GM21576 (cell line): Measurements from ENCODE around the gene SLCO1B3.
"Not testable (repeated sequence)": the region's sequence is repeated elsewhere in the genome, so short reads cannot be mapped to it uniquely, and the experiment has no call there.

Experiments
- ATAC-seq: cut with Tn5 transposase; IDR thresholded peaks from one replicate; pipeline ENCODE4 v1.9.1; 2021; ENCODE audit warnings: mild to moderate bottlenecking, moderate library complexity; ENCODE audit not compliant: unreplicated experiment

The SLCO1B3 gene

GRCh38 chr12:20810487-20810886 is at the start of gene SLCO1B3:
Gene SLCO1B3 (plus strand): TSS chr12:20810705. CDS start chr12:20815739, 5,034 bp downstream.
- ATAC-seq: no peak

GRCh38 chr12:20777420-20777819 is 33.1 kb upstream of the SLCO1B3 start:
- no peak for ATAC-seq

- no peak for ATAC-seq
Observed at GRCh38 chr12:20778969-20779368, 31.5 kb upstream of the SLCO1B3 start.

GRCh38 chr12:20779971-20780370 is 30.5 kb upstream of the SLCO1B3 start:
- ATAC-seq: not testable (repeated sequence)

GRCh38 chr12:20783796-20784357 is 26.6 kb upstream of the SLCO1B3 start:
- not testable (repeated sequence) for ATAC-seq

GRCh38 chr12:20792971-20793370 is 17.5 kb upstream of the SLCO1B3 start:
- ATAC-seq: no peak

GRCh38 chr12:20798554-20798953 is 12.0 kb upstream of the SLCO1B3 start:
- no peak for ATAC-seq

- no peak for ATAC-seq
Observed at GRCh38 chr12:20800160-20800559, 10.3 kb upstream of the SLCO1B3 start.

- no peak for ATAC-seq
Observed at GRCh38 chr12:20801035-20801434, 9.5 kb upstream of the SLCO1B3 start.

- no peak for ATAC-seq
Observed at GRCh38 chr12:20805921-20806320, 4.6 kb upstream of the SLCO1B3 start.

GRCh38 chr12:20807192-20808080 is 3.1 kb upstream of the SLCO1B3 start:
- no peak for ATAC-seq

GRCh38 chr12:20808521-20808920 is 2.0 kb upstream of the SLCO1B3 start:
- no peak for ATAC-seq

- no peak for ATAC-seq
Observed at GRCh38 chr12:20815574-20815973, 5.1 kb downstream of the SLCO1B3 start.

- ATAC-seq: no peak
Observed at GRCh38 chr12:20822415-20822814, 11.9 kb downstream of the SLCO1B3 start.

- ATAC-seq: no peak
Observed at GRCh38 chr12:20822925-20823324, 12.4 kb downstream of the SLCO1B3 start.

GRCh38 chr12:20829919-20830318 is 19.4 kb downstream of the SLCO1B3 start:
- no peak for ATAC-seq

GRCh38 chr12:20830456-20830855 is 20.0 kb downstream of the SLCO1B3 start:
- no peak for ATAC-seq

- ATAC-seq: no peak
Observed at GRCh38 chr12:20832911-20833310, 22.4 kb downstream of the SLCO1B3 start.

GRCh38 chr12:20852649-20853048 is 42.1 kb downstream of the SLCO1B3 start:
- ATAC-seq: no peak

GRCh38 chr12:20863056-20863455 is 52.6 kb downstream of the SLCO1B3 start:
- ATAC-seq: no peak

GRCh38 chr12:20865873-20866272 is 55.4 kb downstream of the SLCO1B3 start:
- no peak for ATAC-seq

- ATAC-seq: no peak
Observed at GRCh38 chr12:20868277-20868676, 57.8 kb downstream of the SLCO1B3 start.
